ENCODE data around the gene SLC35F1.
"Not testable (repeated sequence)": the region's sequence is repeated elsewhere in the genome, so short reads cannot be mapped to it uniquely, and the experiment has no call there.

SLC35F1 gene

DNA sequence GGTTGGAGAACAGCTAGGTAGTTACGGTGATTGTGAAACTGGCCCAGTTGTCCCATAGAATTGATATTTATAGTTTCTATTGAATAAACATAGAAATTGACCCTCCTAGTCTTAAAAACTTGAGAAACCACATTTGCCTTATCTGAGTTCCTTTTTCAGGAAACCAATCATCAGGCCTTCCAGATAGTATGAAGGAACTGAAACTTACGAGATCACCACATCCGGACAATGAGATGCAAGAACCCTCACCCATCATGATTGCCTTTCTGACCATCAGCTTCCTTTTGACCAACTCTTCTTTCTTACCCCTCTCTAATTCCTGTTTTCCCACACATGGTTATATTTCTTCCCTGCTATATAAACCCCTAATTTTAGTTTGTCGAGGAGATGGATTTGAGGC, 21.8 kb downstream of the SLC35F1 start:
- no peak for FAIRE-seq

DNA sequence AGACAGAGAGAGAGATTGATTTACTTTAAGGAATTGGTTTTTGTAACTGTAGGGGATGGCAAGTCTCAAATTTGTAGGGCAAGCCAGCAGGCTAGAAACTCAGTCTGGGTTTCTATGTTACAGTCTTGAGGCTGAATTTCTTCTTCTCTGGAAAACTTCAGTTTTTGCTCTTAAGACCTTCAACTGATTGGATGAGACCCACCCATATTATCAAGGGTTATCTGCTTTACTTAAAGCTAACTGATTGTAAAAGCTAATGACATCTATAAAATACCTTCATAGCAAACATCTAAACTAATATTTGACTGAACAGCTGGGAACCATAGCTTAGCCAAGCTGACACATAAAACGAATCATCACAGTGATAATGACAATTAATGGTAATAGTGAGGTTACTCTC, 22.4 kb downstream of the SLC35F1 start:
- FAIRE-seq: no peak

DNA sequence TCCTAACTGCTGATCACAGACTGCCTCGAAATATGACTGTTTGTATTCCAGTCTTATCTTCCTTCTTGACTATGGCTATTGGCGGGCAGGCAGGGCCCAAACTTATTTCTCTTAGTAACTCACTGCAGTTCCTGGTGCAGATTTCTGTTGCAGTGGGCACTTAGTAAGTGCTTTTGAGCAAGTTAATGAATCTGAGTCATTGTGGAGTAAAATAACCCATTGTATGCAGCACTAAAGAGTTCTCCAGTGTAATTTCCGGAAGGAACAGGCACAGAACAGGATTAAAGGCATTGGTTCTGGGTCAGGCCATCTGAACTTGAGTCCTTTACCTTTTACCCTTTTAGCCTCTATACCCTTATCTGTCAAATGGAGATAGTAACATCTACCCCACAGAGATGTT, 23.6 kb downstream of the SLC35F1 start:
- FAIRE-seq: no peak

DNA sequence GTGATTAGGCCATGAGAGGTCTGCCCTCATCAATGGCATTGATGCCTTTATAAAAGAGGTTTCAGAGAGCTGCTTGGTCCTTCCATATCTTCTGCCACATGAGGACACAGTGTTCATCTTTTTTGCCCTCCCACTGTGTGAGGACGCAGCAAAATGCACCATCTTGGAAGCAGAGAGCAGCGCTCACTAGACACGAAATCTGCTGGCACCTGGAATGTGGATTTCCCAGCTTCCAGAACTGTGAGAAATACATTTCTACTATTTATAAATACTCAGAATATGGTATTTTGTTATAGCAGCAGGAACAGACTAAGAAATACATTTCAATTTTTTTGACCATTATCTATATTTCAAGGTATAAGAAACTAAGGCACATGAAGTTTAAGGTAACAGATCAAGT, 24.9 kb downstream of the SLC35F1 start:
- FAIRE-seq: no peak

DNA sequence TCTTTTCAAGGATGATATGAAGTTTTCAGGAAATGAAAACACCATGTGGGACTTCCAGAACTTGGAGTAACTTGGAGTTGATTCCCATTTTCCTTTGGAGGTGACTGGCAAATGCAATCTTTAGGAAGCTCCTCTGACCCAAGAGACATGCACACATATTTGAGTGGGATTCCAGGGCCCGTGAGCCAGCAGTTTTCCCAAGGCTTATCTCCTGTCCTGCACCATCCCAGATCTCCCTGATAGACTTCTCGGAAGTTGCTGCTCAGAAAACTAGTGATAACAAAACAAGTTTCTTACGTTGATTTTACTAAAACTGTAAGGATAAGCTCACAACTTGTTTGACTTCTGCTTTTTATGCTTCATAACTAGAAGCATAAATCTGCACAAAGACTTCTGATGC, 25.6 kb downstream of the SLC35F1 start:
- FAIRE-seq: no peak

- no peak for FAIRE-seq
These were observed 26.4 kb downstream of the SLC35F1 start for GRCh38 chr6:117933471-117933870.

DNA sequence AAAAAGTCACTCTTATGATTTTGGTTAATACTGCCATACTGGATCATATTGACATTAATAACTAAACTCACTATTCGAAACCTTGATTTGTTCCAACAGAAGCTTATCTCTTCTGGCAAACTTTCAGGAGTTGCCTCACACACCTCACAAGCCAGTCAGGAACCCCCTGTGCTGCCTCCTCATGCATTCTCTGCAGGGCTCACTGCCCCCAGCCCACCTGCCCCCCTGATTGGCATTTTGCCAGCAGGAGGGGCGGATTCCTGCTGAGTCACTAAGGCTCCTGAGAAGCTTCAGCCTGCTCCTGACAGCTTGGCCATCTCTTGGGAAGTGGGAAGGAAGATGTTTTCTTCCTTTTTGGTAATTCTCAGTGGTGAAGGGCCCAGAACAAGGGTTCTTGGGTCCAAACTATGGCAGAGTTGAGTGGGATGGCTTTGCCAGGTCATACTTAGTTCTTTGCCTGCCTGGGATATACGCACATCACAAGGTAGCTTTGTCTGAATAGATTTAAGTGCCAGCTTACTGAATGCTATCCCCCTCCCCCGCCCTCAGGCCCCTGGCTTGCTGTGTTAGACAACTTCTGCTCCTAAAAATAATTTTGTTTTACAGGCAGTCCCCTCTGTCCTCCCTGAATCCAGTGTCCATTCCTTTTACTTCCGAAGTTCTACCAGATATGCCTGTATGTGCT, 31.4 kb downstream of the SLC35F1 start:
- FAIRE-seq: no peak

DNA sequence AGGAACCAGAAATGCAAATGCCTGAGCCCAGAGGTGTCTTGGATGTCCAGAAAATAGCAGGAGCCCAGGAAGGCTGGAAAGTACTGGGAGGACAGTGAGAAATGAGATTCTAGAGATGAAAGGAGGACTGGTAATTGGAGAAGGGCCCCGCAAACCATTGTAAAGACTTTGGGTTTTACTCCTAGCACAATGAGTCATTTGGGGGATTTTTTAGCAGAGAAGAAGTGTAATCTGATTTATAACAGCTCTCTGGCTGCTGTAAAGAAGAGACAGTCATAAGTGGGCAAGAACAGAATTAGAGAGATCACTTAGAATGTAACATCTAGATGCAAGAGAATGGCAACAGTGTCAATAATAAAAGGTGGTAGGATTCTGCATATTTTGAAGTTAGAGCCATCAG, 40.2 kb downstream of the SLC35F1 start:
- FAIRE-seq: no peak

DNA sequence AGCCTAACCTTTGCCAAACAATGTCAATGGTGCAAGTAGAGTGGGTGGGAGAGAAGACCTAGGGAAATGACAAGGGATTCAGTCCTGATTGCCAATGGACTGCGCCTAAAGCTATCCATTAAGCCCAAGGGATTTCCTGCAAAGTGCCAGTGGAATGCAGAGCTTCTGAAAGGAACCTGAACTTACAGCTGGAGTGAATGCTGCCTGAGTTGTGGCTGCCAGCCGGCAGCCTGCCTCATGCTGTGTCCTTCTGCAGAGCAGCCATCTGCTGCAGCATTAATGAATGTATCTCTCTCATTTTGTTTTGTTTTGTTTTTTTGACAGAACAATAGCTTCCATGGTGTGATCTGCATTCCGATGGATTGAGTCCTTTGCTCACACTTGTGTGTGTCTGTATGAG, 44.7 kb downstream of the SLC35F1 start:
- no peak for FAIRE-seq

- FAIRE-seq: no peak
These were observed 48.7 kb downstream of the SLC35F1 start for GRCh38 chr6:117955684-117956256.

DNA sequence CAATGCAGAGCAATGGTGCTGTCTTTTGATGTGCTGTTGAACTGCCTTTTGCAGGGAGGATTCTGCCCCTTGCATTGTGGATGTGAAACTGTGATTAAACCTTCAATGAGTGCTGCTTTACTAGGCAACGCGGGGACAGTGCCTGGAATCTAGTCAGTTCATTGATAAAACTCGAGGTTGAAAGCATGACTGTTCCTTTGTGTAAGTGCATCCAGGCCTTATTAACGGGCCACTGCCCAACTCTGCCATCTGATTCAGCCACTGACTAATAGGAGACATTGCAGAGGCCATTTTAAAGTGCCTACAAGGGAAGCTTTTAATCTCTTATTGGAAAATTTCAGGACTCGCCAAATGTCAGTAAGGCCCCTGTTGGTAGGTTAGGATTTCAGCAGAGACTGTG, 49.3 kb downstream of the SLC35F1 start:
- no peak for FAIRE-seq

DNA sequence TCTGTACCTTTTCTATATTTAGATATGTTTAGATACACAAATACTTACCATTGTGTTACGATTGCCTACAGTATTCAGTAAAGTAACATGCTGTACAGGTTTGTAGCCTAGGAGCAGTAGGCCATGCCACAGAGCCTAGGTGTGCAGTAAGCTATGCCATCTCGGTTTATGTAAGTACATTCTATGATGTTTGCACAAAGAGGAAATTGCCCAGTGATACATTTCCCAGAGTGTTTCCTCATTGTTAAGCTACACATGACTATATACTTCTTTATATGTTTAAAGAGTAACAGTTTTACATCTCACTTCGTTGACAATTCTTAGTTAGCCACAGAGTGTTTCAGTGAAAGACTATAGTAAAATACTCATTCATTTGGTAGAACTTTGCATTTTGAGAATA, 51.5 kb downstream of the SLC35F1 start:
- FAIRE-seq: peak; percentile 14

- no peak for FAIRE-seq
These were observed 53.8 kb downstream of the SLC35F1 start for GRCh38 chr6:117960877-117961276.

GRCh38 chr6:117961301-117961700, 54.2 kb downstream of the SLC35F1 start:
- no peak for FAIRE-seq

DNA sequence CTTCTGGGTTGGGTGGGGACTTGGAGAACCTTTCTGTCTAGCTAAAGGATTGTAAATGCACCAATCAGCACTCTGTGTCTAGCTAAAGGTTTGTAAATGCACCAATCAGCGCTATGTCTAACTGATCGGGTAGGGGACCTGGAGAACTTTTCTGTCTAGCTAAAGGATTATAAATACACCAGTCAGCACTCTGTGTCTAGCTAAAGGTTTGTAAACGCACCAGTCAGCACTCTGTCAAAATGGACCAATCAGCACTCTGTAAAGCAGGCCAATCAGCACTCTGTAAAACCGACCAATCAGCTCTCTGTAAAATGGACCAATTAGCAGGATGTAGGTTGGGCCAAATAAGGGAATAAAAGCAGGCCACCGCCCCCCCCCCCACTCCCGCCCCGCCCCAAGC, 58.7 kb downstream of the SLC35F1 start:
- not testable (repeated sequence) for FAIRE-seq

DNA sequence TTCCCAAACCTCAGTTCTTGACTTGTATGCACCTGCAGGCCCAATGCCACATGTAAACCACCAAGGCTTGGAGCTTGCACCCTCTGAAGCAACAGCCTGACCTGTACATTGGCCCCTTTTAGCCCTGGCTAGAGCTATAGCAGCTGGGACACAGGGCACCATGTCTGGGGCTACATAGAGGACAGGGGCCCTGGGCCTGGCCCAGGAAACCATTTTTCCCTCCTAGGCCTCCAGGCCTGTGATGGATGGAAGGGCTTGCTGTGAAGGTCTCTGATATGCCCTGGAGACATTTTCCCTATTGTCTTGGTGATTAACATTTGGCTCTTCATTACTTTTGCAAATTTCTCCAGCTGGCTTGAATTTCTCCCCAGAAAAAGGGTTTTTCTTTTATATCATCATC, 64.6 kb downstream of the SLC35F1 start:
- FAIRE-seq: no peak

GRCh38 chr6:117974914-117975627, 68.0 kb downstream of the SLC35F1 start:
- FAIRE-seq: no peak

DNA sequence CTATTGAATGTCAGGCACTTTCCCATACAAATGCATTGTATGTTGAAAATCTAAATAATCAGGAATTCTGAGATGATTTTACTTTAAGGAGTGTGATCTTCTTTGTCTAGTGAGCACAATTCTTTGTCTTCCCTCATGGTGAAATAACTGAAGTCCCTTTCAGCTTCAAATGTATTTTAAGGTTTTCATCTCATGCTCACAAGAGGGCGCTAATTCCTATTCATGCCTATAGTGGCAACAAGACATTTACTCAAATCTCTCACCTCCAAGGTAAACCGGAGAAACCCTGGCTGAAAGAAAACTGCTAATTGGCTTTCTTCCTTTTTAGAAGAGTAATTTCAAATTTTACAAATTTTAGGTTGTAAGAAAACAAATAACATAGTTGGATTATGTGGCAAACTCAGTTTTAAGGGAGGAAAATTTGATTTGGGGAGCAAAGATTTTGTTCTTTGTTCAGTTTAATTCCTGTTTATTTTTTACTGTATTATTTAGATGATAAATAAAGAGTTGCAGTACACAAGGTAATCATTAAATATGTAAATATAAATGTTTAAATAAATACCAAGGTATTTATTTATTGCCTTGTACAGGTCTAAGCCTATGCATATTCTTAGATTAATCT, 69.1 kb downstream of the SLC35F1 start:
- FAIRE-seq: peak; percentile 10

DNA sequence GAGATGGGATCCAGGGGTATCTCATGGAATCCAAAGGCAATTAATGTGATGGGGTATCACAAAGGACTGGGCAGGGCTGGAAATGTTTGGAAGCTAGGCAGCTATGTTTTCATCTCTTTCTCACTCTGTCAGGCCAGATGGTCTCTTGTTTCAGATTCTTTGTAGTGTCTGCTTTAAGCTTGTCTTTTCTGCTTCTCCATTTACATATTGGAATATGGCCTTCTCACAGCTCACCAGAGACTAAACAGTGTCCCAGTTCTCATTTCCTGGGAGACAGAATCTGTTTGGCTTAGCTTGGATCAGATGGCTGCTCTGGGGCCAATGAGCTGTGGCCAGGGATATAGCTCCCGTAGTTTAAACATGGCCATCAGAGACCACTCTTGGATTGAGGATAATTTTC, 78.9 kb downstream of the SLC35F1 start:
- FAIRE-seq: no peak

DNA sequence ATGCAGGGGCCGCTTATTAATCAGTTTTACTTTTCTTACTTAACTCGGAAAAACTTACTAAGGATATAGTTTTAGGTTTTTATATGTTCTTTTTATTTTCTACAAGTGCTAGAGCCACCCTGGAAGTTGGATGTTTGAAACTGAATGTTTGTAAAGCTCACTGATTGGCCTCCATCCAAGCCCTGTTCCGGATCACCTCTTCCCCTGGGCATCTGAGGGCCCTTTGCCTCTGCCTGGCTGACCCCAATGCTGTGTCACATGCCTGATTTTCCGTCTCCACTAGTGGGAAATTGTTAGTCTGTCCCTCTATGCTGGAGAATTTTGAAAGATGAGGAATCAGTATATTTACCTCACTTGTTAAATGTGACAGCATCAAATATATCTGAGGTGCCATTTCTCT, 79.3 kb downstream of the SLC35F1 start:
- no peak for FAIRE-seq

DNA sequence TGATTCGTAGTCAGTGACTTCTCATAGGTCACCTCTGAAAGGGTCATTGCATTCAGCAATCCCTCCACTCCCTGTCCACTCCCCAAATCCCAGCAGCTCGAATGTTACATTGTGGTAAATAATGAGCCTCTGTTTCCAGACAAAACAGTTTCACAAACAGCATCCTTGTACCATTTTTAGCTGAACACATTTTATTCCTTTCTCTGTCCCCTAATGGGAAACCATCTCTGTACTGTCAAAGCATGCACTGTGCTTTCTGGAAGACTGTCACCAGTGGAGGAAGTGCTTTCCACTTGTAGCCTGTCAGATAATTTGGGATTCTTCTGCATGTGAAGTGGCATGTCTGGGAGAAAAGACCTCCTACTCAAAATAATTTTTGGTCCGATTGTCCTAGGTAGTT, 82.0 kb downstream of the SLC35F1 start:
- FAIRE-seq: no peak

GRCh38 chr6:117990151-117990550, 83.1 kb downstream of the SLC35F1 start:
- FAIRE-seq: no peak

- FAIRE-seq: no peak
These were observed 85.8 kb downstream of the SLC35F1 start for GRCh38 chr6:117992856-117993255.

- no peak for FAIRE-seq
These were observed 105.9 kb downstream of the SLC35F1 start for GRCh38 chr6:118012944-118013343.
